Subcutaneous adipose tissue (tissue), 4 donors: Measurements from ENCODE around the gene RRM1. TPM values are rescaled to one million over a fixed set of nuclear protein-coding genes. Genes with fewer than 3 reads are reported as not detected.

ENCODE experiments used
- total RNA-seq, 4 donors: library from RNA; depleted of rRNA; stranded (reverse); fragments of >200 nt; gene quantifications; one replicate each; pipeline ENCODE4 v1.1.0, GENCODE V29; 2016
- TF ChIP-seq, protein P1 (sequence below): fragments of 450-650 bp; IDR thresholded peaks from one replicate; pipeline ENCODE4 v1.5.1; 2016; ENCODE audit warnings: low read depth, mild to moderate bottlenecking, control low read depth, antibody characterized with exemption, moderate library complexity

Gene RRM1
- total RNA-seq = 10 to 100 TPM; 26.0 to 52.4 (median 40.5) TPM

DNA sequence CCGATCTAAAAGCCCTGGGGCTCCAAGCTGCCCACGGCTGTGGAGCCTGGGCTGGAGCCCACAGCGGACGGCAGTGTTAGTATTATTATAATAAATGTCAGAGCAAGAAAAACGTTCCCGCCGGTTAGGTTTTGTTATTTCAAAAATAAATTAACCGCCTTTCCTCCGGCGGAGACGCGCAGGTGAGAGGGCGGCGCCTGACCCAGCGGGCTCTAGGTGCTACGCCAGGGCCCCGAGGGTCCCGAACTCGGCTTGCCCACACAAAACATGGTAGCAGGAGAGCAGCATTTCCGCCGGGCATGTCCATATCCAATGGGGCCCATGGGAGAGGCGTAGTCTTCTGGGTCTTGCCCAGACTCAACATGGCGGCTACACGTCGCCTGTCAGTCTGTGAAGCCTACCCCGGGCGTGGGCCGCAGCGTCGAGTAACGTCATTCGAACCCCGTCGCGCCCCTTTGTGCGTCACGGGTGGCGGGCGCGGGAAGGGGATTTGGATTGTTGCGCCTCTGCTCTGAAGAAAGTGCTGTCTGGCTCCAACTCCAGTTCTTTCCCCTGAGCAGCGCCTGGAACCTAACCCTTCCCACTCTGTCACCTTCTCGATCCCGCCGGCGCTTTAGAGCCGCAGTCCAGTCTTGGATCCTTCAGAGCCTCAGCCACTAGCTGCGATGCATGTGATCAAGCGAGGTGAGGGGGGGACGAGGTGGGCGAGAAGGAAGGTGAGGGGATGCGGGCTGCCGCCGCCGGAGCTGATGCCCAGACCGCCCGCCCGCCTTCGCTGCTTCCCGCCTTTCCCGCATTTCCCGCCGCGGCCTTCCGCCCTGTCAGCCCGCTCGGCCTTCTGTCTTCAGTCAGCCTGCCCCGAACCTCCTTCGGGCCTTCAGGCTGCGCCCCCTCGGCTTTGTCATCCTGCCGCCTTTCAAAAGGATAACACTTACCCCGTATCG, at the start of gene RRM1:
Gene RRM1, plus strand, starts transcription at position 452 of the 944 bp plus-strand sequence. Its CDS starts 214 bp downstream, at position 666.
- TF ChIP-seq, protein P1, sequence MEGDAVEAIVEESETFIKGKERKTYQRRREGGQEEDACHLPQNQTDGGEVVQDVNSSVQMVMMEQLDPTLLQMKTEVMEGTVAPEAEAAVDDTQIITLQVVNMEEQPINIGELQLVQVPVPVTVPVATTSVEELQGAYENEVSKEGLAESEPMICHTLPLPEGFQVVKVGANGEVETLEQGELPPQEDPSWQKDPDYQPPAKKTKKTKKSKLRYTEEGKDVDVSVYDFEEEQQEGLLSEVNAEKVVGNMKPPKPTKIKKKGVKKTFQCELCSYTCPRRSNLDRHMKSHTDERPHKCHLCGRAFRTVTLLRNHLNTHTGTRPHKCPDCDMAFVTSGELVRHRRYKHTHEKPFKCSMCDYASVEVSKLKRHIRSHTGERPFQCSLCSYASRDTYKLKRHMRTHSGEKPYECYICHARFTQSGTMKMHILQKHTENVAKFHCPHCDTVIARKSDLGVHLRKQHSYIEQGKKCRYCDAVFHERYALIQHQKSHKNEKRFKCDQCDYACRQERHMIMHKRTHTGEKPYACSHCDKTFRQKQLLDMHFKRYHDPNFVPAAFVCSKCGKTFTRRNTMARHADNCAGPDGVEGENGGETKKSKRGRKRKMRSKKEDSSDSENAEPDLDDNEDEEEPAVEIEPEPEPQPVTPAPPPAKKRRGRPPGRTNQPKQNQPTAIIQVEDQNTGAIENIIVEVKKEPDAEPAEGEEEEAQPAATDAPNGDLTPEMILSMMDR = no peak

DNA sequence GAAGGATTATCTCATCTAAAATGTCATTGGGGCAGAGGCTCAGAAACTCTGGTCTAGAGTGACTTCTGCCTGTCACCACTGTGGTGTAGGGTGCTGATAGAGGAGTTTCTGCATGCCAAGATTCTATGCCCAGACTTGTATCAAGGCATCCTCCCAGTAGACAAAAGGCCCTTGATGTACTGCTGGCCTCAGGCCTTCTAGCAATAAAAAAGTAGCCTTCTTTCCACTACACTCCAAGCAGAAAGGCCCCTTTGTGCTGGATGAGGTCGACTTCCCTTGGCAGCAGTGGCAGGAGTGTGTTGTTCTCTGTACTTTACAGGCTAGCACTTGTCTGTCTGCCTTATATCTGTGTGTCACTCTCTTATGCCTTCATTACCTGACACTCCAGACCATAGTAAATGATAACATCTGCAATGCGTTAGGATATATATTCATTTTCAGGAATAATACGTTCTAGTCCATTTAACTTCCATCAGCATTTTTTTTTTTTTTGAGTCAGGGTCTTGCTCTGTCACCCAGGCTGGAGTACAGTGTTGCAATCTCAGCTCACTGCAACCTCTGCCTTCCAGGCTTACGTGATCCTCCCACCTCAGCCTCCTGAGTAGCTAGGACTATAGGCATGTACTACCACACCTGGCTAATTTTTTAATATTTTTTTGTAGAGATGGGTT, 49.5 kb upstream of the RRM1 start:
- TF ChIP-seq, protein P1 = no peak

DNA sequence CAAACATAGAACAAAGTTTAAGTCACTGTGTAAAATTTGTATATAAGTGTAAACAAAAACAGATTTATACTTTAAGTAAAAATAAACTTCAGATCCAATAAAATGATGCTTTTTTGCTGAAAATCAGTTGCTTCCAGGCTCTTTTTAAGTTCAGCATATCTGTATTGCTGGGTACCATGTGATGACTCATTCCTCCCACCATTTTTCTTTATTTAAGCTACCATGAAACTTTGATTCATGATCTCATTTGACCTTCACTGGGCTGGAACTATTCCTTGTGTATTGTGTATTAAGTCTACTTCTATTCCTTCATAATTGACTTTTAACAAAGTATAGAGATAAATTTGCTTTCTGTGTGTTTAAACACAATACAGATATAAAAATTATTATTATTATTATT, 46.3 kb upstream of the RRM1 start:
- TF ChIP-seq, protein P1 = no peak

DNA sequence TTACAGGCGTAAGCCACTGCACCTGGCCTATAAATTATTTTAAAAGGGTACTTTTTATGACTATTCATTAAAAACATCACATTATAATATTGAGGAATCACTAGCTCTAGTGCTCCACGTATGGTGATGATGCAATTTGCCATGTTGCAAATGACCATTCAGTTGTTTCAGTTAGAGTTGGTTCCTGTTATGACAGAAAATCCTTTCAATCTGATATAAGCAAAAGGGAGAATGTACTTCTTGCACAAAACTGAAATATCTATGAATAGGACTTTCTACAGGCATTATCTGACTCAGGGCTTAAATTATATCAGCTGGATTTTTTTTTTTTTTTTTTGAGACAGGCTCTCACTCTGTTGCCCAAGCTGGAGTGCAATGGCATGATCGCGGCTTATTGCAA, 45.6 kb upstream of the RRM1 start:
- TF ChIP-seq, protein P1 = no peak

DNA sequence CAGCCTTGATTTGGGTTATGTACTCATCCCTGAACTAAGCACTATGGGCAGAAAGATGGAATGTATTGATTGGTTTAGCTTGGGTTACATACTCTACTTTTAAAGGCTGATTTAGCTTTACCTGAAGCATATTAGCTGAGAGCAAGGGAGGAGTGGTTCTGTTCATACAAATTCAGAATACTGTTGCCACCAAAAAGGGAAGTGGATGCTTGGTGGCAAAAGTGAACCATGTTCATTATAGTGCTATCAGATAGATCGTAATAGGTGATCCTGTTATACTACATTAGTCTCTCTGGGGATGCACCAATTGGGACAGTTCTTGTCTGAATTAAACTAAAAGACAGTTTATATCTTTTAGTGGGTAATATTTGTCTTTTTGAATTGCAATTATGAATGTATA, 44.5 kb upstream of the RRM1 start:
- TF ChIP-seq, protein P1 = no peak

DNA sequence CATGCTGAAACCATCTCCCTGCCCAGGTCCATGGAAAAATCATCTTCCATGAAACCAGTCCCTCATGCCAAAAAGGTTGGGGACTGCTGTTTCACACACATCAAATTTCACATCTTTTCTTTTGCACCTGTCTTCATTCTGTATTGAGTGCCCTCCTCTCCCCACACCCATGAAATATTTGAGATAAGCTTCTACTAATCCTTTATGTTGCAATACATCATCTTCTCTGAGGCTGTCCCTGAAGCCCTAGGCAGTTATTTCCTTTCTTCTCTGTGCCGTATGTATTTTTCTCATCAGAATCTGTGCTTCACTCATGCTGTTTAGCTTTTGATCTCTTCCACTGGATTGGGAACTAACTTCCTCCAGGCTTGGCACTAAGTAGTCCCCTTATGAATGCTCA, 40.0 kb upstream of the RRM1 start:
- TF ChIP-seq, protein P1 = no peak

DNA sequence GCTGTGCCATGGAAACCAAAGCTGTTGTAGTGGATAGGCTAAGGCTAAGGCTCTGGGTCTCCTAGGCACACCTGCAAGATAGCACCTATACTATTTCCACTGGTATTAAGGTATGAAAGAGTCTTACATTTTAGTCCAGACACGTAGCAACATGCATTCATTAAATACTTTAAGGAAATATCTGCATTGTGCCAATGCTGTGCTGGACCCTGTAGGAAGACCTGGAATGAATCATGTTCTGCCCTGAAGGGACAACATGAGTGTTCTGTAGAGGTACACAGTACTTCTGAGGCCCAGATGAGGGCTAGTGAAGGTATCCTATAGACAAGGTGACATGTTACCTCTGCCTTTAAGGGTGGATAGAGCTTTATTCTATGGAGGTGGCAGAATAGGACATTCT, 35.2 kb upstream of the RRM1 start:
- TF ChIP-seq, protein P1 = no peak
